AG09319 (cell line): ENCODE data around the gene CAB39.

Experiments
- DNase-seq: peaks from one replicate; pipeline ENCODE4 v3.0.0-alpha.2; 2010; ENCODE audit warnings: low read depth; ENCODE audit errors: extremely low read depth
- CTCF ChIP-seq: IDR thresholded peaks from 2 replicates; pipeline ENCODE4 v1.5.1; 2011; ENCODE audit warnings: low read depth, mild to moderate bottlenecking, inconsistent platforms, low read length, moderate library complexity

Gene CAB39

DNA sequence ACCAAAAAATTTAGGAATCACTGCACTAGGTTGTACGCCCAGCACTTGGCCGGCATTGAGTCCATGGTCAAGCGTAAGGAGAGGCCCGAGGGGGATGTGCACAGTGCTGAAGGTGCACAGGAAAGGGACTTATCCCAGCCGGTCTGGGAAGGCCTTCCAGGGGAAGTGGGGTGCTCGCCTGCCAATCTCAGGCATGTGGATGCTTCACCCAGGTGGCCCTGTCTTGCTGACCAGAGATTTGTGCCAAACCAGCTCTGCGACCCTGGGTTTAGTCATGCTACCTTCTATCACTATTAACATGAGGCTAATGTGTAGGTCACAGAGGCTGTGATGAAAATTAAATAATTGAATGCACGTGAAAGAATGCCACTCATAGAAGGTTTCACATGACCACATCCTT, 150.4 kb downstream of the CAB39 start:
- no peak for TF ChIP-seq CTCF
- DNase-seq: no peak

- no peak for DNase-seq
- no peak for TF ChIP-seq CTCF
Measured at GRCh38 chr2:230863442-230864121, 150.9 kb downstream of the CAB39 start.

DNA sequence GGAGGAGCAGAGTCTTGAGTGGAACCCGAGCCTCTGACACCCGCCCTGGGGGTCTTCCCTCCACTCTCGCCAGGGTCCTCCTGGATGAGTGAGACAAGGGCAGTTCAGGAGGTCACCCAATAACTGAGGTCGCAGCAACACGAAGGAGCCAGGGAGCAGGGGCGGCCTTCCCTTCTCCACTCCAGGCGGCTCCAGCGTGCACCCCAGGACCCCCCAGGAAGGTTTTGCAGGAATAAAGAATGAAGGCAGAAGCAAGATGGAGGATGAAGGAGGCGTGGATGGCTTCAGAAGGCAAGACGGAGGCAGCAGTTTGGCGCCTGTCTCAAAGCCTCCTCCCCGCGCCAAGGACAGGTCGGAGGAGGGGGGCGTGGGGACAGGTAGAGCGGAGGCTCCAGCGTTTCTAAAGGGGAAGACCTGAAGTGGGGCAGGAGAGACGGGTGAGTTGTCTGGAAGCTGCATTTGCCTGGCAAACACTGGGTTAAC, 151.5 kb downstream of the CAB39 start:
- DNase-seq: no peak

GRCh38 chr2:230864605-230865306, 152.1 kb downstream of the CAB39 start, which contains the start of gene ITM2C:
TSS of gene ITM2C (plus strand) at chr2:230864942. CDS start at chr2:230865026, 84 bp downstream.
- DNase-seq: peak; percentile 14
- TF ChIP-seq CTCF: peak; percentile 31

More for the DNA sequence above, 151.5 kb downstream of the CAB39 start:
- TF ChIP-seq CTCF: no peak

- no peak for TF ChIP-seq CTCF
- DNase-seq: no peak
Measured at GRCh38 chr2:230865307-230865765, 152.7 kb downstream of the CAB39 start.

DNA sequence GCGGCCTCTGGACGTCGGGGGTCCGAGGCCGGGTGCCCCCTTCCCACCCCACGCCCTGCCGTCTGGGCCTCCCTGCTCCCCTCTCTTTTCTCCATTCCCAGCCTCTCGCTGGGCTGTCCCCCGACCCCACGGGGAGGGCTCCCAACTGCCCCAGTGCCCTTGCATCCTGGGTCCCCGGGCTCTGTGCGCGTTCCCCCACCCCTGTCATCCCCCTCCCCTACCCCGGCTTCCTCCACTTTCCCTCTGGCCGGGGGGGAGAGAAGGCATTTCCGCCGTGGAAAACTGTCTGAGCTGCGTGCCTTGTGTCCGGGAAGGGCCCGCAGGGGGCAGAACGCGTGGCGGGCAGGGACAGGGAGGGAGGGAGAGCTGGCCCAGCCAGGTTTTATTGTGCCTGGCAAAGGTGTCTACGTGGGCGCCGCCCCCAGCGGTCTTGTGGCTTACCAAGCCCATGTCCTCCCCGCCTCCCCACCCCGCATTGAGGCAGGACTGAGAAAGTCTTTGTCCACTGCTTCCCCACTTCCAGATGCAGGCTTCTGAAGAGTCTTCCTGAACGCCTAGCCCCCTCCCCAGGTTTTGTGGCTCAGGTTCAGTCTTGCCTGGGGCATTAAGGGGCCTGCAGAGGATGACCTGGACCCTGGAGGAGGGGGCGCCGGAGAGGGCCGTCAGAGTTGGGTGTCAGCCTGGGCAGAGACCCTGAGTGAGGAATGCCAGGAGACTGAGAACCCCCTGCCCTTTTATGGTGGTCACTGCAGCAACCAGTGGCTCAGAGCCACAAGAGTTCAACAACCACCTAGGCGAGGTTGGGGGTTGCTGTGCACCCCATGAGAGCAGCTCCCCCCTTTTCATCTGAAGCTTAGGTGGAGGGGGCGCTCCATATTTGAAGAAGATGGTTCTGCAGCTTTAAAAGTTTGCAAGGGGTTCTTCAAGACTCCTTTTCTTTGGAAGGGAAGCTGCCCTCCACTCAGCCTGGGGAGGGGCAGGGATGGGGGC, 153.4 kb downstream of the CAB39 start:
- DNase-seq: no peak
- peak; percentile 23 for TF ChIP-seq CTCF
